IMR-90 (cell line): ENCODE results near the gene S100A6. TPM values are rescaled to one million over a fixed set of nuclear protein-coding genes. Genes with fewer than 3 reads are reported as not detected.

Source experiments
- ATAC-seq: fragments of 200-7000 bp; cut with Tn5 transposase; 2 replicates; pipeline ENCODE4 v1.9.1; 2020; ENCODE audit warnings: low read depth, mild to moderate bottlenecking, moderate library complexity
- BruUV-seq: library from RNA; stranded (reverse); fragments of 400-500 nt; replicated peaks from 2 replicates; lab custom pipeline; 2021; lab: Mats Ljungman, UMichigan
- CTCF ChIA-PET: fragments of 300-600 bp; formaldehyde crosslinking; extraction: SDS; loops from one replicate; lab custom pipeline; 2021; ENCODE audit warnings: antibody characterized with exemption; lab: Yijun Ruan, JAX
- POLR2A ChIA-PET: fragments of 300-600 bp; sonication (Branson Sonifier 250); formaldehyde crosslinking; loops from one replicate; lab custom pipeline; 2022; ENCODE audit warnings: antibody characterized with exemption; ENCODE audit not compliant: unreplicated experiment; lab: Charles Lee
- DNase-seq: peaks from one replicate; pipeline ENCODE4 v3.0.0; 2013
- H2AFZ ChIP-seq: replicated peaks from 2 replicates; pipeline ENCODE3; 2013; ENCODE audit warnings: low read length, mild to moderate bottlenecking; ENCODE audit not compliant: poor library complexity
- H2AK5ac ChIP-seq: 2 replicates; pipeline ENCODE4 v1.6.1; 2013; ENCODE audit warnings: low read depth, low read length, inconsistent platforms
- H2AK9ac ChIP-seq: replicated peaks from 2 replicates; pipeline ENCODE3; 2013; ENCODE audit warnings: mild to moderate bottlenecking, low read depth, low read length, moderate library complexity; ENCODE audit not compliant: poor library complexity
- H2BK120ac ChIP-seq: 2 replicates; pipeline ENCODE4 v1.6.1; 2013; ENCODE audit warnings: low read depth, low read length, inconsistent platforms
- H2BK15ac ChIP-seq: 3 replicates; pipeline ENCODE4 v1.6.1; 2013; ENCODE audit warnings: low read depth, low read length, inconsistent platforms
- H2BK20ac ChIP-seq: 2 replicates; pipeline ENCODE4 v1.6.1; 2013; ENCODE audit warnings: low read depth, mild to moderate bottlenecking, inconsistent platforms, low read length, moderate library complexity
- H2BK5ac ChIP-seq: 2 replicates; pipeline ENCODE4 v1.6.1; 2013; ENCODE audit warnings: mild to moderate bottlenecking, low read depth, low read length, inconsistent platforms; ENCODE audit not compliant: poor library complexity, severe bottlenecking
- H3K14ac ChIP-seq: replicated peaks from 2 replicates; pipeline ENCODE4 v1.6.1; 2013; ENCODE audit warnings: low read depth, low read length, inconsistent platforms
- H3K18ac ChIP-seq: 2 replicates; pipeline ENCODE4 v1.6.1; 2013; ENCODE audit warnings: low read depth, low read length, control low read depth
- H3K23ac ChIP-seq: 2 replicates; pipeline ENCODE4 v1.6.1; 2013; ENCODE audit warnings: low read depth, low read length, inconsistent platforms
- H3K27ac ChIP-seq: 2 replicates; pipeline ENCODE4 v1.5.1; 2013; ENCODE audit warnings: mild to moderate bottlenecking, control low read depth, low read length; ENCODE audit not compliant: insufficient read depth
- H3K27me3 ChIP-seq: 2 replicates; pipeline ENCODE4 v1.6.1; 2013; ENCODE audit warnings: low read length; ENCODE audit not compliant: control insufficient read depth, insufficient read depth
- H3K36me3 ChIP-seq: 2 replicates; pipeline ENCODE4 v1.6.1; 2013; ENCODE audit warnings: low read length, mixed read lengths; ENCODE audit not compliant: control insufficient read depth, insufficient read depth
- H3K4ac ChIP-seq: 2 replicates; pipeline ENCODE4 v1.6.1; 2013; ENCODE audit warnings: low read depth, low read length, inconsistent platforms
- H3K4me1 ChIP-seq: 2 replicates; pipeline ENCODE4 v1.6.1; 2013; ENCODE audit warnings: low read length, mixed read lengths; ENCODE audit not compliant: control insufficient read depth, insufficient read depth
- H3K4me2 ChIP-seq: 2 replicates; pipeline ENCODE4 v1.6.1; 2013; ENCODE audit warnings: low read depth, mild to moderate bottlenecking, control low read depth, low read length, moderate library complexity
- H3K4me3 ChIP-seq: 2 replicates; pipeline ENCODE4 v1.5.1; 2013; ENCODE audit warnings: low read depth, mild to moderate bottlenecking, control low read depth, low read length, moderate library complexity; ENCODE audit not compliant: insufficient read depth
- H3K56ac ChIP-seq: 2 replicates; pipeline ENCODE4 v1.6.1; 2013; ENCODE audit warnings: low read length, inconsistent platforms; ENCODE audit not compliant: insufficient read depth; ENCODE audit errors: extremely low read depth
- H3K79me1 ChIP-seq, 2 experiments: 2 replicates each; pipeline ENCODE4 v1.6.1; 2013; ENCODE audit warnings: low read length in 2 of 2, inconsistent platforms in 1 of 2, low read depth in 1 of 2
- H3K9ac ChIP-seq: 2 replicates; pipeline ENCODE4 v1.6.1; 2013; ENCODE audit warnings: low read depth, low read length, control low read depth
- H3K9me1 ChIP-seq: 2 replicates; pipeline ENCODE4 v1.6.1; 2013; ENCODE audit warnings: low read length, inconsistent platforms; ENCODE audit not compliant: insufficient read depth
- H3K9me3 ChIP-seq: 2 replicates; pipeline ENCODE4 v1.6.1; 2013; ENCODE audit warnings: low read length; ENCODE audit not compliant: control insufficient read depth, insufficient read depth
- H4K20me1 ChIP-seq: 2 replicates; pipeline ENCODE4 v1.6.1; 2013; ENCODE audit warnings: low read length, inconsistent platforms; ENCODE audit not compliant: insufficient read depth
- H4K5ac ChIP-seq: 2 replicates; pipeline ENCODE4 v1.6.1; 2013; ENCODE audit warnings: mild to moderate bottlenecking, low read depth, low read length, control low read depth
- H4K8ac ChIP-seq, 2 experiments: 2 replicates each; pipeline ENCODE4 v1.6.1; 2013; ENCODE audit warnings: low read depth in 2 of 2, low read length in 2 of 2, control low read depth in 1 of 2, inconsistent platforms in 1 of 2
- H4K91ac ChIP-seq: 2 replicates; pipeline ENCODE4 v1.6.1; 2013; ENCODE audit warnings: low read depth, low read length, inconsistent platforms; ENCODE audit not compliant: insufficient read depth
- CHD1 ChIP-seq: IDR thresholded peaks from 2 replicates; pipeline ENCODE4 v1.6.1; 2012; ENCODE audit warnings: low read depth, low read length, improper control_type of control experiment
- MAZ ChIP-seq: IDR thresholded peaks from 2 replicates; pipeline ENCODE4 v1.6.1; 2012; ENCODE audit warnings: low read depth, mild to moderate bottlenecking, low read length, improper control_type of control experiment, moderate library complexity, borderline replicate concordance
- MXI1 ChIP-seq: IDR thresholded peaks from 2 replicates; pipeline ENCODE4 v1.6.1; 2012; ENCODE audit warnings: low read depth, mild to moderate bottlenecking, low read length, moderate library complexity, borderline replicate concordance
- RAD21 ChIP-seq: IDR thresholded peaks from 2 replicates; pipeline ENCODE4 v1.6.1; 2012; ENCODE audit warnings: low read length, improper control_type of control experiment
- WGBS, 2 experiments: methylation state at CpG; one replicate each; pipeline versions ENCODE4 v1.1.5 to v1.1.7; 2013; ENCODE audit warnings: missing lambda C conversion rate in 2 of 2; ENCODE audit not compliant: insufficient read length in 1 of 2; ENCODE audit errors: extremely low coverage in 2 of 2; 5-methylcytosine and 5-hydroxymethylcytosine counted together
- dilution Hi-C: fragments of 300-500 bp; cut with HindIII; formaldehyde crosslinking; loops from one replicate; pipeline ENCODE4 v1.14.3; 2018; ENCODE audit warnings: low sequenced_read_pairs; ENCODE audit not compliant: unreplicated experiment
- in situ Hi-C: fragments of 300-500 bp; cut with MboI; formaldehyde crosslinking; loops from 3 replicates; pipeline ENCODE4 v1.14.3; 2019; ENCODE audit warnings: low sequenced_read_pairs, inconsistent platforms, mixed read lengths
- intact Hi-C: fragments of 100-400 bp; cut with micrococcal nuclease; formaldehyde crosslinking; loops from 2 replicates; pipeline ENCODE4 v1.10.0; 2022
- polyA plus RNA-seq, 3 experiments: library from polyadenylated mRNA; depleted of rRNA; stranded (reverse); fragments of >200 nt; gene quantifications; 2 replicates each; pipeline ENCODE4 v1.2.3, GENCODE V29; 2012; ENCODE audit warnings: low replicate concordance in 1 of 3
- total RNA-seq: library from RNA; depleted of rRNA; stranded (reverse); fragments of >200 nt; gene quantifications from 2 replicates; pipeline ENCODE4 v1.2.3, GENCODE V29; 2012

Gene S100A6
- total and polyA plus RNA-seq, 2 of the 4 experiments (the other 2 are of a cell fraction): 373 to 1,755 TPM

- H4K8ac ChIP-seq: peak overlapping the region; percentile 76 to 81
- H3K27ac ChIP-seq: peak overlapping the region; percentile 91
- H3K14ac ChIP-seq: peak overlapping the region; percentile 99
- H4K20me1 ChIP-seq: peaks cover 18% of the 10 kb centered on the region
- H2BK120ac ChIP-seq: peak overlapping the region; percentile 81
- H2BK20ac ChIP-seq: 0 out of 2 replicates have a peak overlapping the region, but pooled peaks have one; percentile 18
- peak overlapping the region; percentile 90 for H3K4me2 ChIP-seq
- H4K91ac ChIP-seq: peak overlapping the region; percentile 96
- ChIA-PET POLR2A (interaction anchor here (0.5 to 3.9 kb wide), 8 partner anchors 9 to 78 kb away, joined by 3 to 34 read pairs (median 10); partner anchors contain the start of genes S100A16, S100A2 and S100A3), CTCF (interaction anchor here (1.1 to 2.4 kb wide), 4 partner anchors 23 to 35 kb away, joined by 4 to 13 read pairs (median 6); no protein-coding TSS in a partner anchor)
- DNase-seq: peak; percentile 50
- H2AFZ ChIP-seq: peak overlapping the region; percentile 36
- H3K4me1 ChIP-seq: peaks cover 25% of the 10 kb centered on the region
- H2BK5ac ChIP-seq: peak overlapping the region; percentile 96
- H2BK15ac ChIP-seq: peak overlapping the region; percentile 22; the same call in 1 of the 3 replicates
- dilution Hi-C loops (no loop called here), in situ Hi-C loops (loop anchor here (5.0 to 25.0 kb wide), 2 partner anchors 33 to 428 kb away; partner anchors contain the start of genes CREB3L4, CRTC2, S100A2 and SLC39A1), intact Hi-C loops (loop anchor here (5.0 kb wide), 2 partner anchors 93 to 138 kb away; partner anchors contain the start of genes ILF2, S100A1 and S100A13)
- peak overlapping the region; percentile 99 for H2AK5ac ChIP-seq
- WGBS, 2 experiments: no CpG with 5 or more reads among the region's 7 CpGs
- H3K9ac ChIP-seq: peak overlapping the region; percentile 97
- H3K36me3 ChIP-seq: peaks cover 11% of the 10 kb centered on the region
- BruUV-seq: no TSS peak
- peak overlapping the region; percentile 99 for H3K23ac ChIP-seq
- peak overlapping the region; percentile 56; the same call in 1 of the 2 replicates for H4K5ac ChIP-seq
- no peak for ATAC-seq
- no peaks in the 10 kb centered on the region for H3K27me3 ChIP-seq
- TF ChIP-seq CHD1 (peak; percentile 8; the same call in 1 of the 2 replicates), RAD21 (no peak), MXI1 (no peak), MAZ (0 out of 2 replicates have a peak, but pooled peaks have one; percentile 2)
- no peaks in the 10 kb centered on the region for H3K9me3 ChIP-seq
- peaks cover 5 to 60% of the 10 kb centered on the region in 2 experiments; a peak in 3 of 4 replicates for H3K79me1 ChIP-seq
- H3K4me3 ChIP-seq: peak overlapping the region; percentile 82
- H3K9me1 ChIP-seq: peaks cover 23% of the 10 kb centered on the region
- H3K4ac ChIP-seq: peak overlapping the region; percentile 99
- H3K56ac ChIP-seq: peak overlapping the region; percentile 96
- peak overlapping the region; percentile 100 for H2AK9ac ChIP-seq
- peak overlapping the region; percentile 91; the same call in 1 of the 2 replicates for H3K18ac ChIP-seq
These were observed 1.4 kb downstream of the S100A6 start for GRCh38 chr1:153534226-153534924.
